ENCODE data around the gene F2. TPM values are rescaled to one million over a fixed set of nuclear protein-coding genes. Genes with fewer than 3 reads are reported as not detected.
A peak's percentile ranks its signal among the peaks of the same experiment; 100 is the strongest.

Gene F2
- total and polyA plus RNA-seq, 2 of the 13 experiments (the other 11 are each of a cell fraction or from before 2014, with no cell fraction given): 330 to 801 TPM

- in situ Hi-C loops (cut with HindIII; ENCODE audit: extremely low pct_ligation_motif_present, low pct_unique_long_range_greater_than_20kb): no loop called here
- no peak for DNase-seq (ENCODE audit: low spot score)
- Histone ChIP-seq H3K27ac (ENCODE audit: extremely low read length, insufficient read depth, low read length) (no peak overlapping the region), H4K20me1 (ENCODE audit: insufficient read depth, low read length) (no peaks in the 10 kb centered on the region), H2AFZ (ENCODE audit: low read length) (no peak overlapping the region), H3K79me2 (ENCODE audit: insufficient read depth, low read length) (no peaks in the 10 kb centered on the region), H3K27me3 (ENCODE audit: control insufficient read depth in 1 of 2, insufficient read depth in 2 of 2, low read length in 2 of 2) (no peaks in the 10 kb centered on the region), H3K4me3 (replicated peaks in 1 of 3; ENCODE audit: insufficient read depth in 1 of 3, low read depth in 2 of 3, low read length in 3 of 3) (no peak overlapping the region), H3K4me1 (ENCODE audit: insufficient read depth, low read length) (peaks cover 46% of the 10 kb centered on the region), H3K9ac (ENCODE audit: insufficient read depth, low read depth, low read length) (no peak overlapping the region), H3K4me2 (ENCODE audit: low read depth, low read length) (no peak overlapping the region), H3K36me3 (replicated peaks in 1 of 2; ENCODE audit: control insufficient read depth in 1 of 2, insufficient read depth in 2 of 2, low read length in 2 of 2) (peaks cover 2 to 11% of the 10 kb centered on the region in 2 experiments; a peak in 4 of 5 replicates), H3K9me3 (ENCODE audit: low read length) (no peaks in the 10 kb centered on the region)
- intact Hi-C loops (cut with micrococcal nuclease; ENCODE audit: unreplicated experiment): no loop called here
- no peak for FAIRE-seq
- no peak for TF ChIP-seq ZNF7 (CRISPR knock-in tag; IDR thresholded peaks at IDR 0.05)
- no peak for TF ChIP-seq ARNT (IDR thresholded peaks at IDR 0.05)
- no peak for TF ChIP-seq FOXP4 (CRISPR knock-in tag; IDR thresholded peaks at IDR 0.05)
- TF ChIP-seq ARNTL (CRISPR knock-in tag; IDR thresholded peaks at IDR 0.05): no peak
- TF ChIP-seq IRX3 (CRISPR knock-in tag; IDR thresholded peaks at IDR 0.05; ENCODE audit: borderline replicate concordance, low read depth): no peak
- TF ChIP-seq ZFP36L1 (CRISPR knock-in tag; IDR thresholded peaks at IDR 0.05): no peak
- TF ChIP-seq ZNF629 (CRISPR knock-in tag; conservative IDR thresholded peaks at IDR 0.05): no peak
- TF ChIP-seq, protein P1, sequence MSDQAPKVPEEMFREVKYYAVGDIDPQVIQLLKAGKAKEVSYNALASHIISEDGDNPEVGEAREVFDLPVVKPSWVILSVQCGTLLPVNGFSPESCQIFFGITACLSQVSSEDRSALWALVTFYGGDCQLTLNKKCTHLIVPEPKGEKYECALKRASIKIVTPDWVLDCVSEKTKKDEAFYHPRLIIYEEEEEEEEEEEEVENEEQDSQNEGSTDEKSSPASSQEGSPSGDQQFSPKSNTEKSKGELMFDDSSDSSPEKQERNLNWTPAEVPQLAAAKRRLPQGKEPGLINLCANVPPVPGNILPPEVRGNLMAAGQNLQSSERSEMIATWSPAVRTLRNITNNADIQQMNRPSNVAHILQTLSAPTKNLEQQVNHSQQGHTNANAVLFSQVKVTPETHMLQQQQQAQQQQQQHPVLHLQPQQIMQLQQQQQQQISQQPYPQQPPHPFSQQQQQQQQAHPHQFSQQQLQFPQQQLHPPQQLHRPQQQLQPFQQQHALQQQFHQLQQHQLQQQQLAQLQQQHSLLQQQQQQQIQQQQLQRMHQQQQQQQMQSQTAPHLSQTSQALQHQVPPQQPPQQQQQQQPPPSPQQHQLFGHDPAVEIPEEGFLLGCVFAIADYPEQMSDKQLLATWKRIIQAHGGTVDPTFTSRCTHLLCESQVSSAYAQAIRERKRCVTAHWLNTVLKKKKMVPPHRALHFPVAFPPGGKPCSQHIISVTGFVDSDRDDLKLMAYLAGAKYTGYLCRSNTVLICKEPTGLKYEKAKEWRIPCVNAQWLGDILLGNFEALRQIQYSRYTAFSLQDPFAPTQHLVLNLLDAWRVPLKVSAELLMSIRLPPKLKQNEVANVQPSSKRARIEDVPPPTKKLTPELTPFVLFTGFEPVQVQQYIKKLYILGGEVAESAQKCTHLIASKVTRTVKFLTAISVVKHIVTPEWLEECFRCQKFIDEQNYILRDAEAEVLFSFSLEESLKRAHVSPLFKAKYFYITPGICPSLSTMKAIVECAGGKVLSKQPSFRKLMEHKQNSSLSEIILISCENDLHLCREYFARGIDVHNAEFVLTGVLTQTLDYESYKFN (CRISPR knock-in tag; conservative IDR thresholded peaks at IDR 0.05): no peak
- TF ChIP-seq SOX5 (CRISPR knock-in tag; IDR thresholded peaks at IDR 0.05; ENCODE audit: borderline replicate concordance): no peak
- TF ChIP-seq ZKSCAN1 (IDR thresholded peaks at IDR 0.05; ENCODE audit: low read length): no peak
- no peak for TF ChIP-seq NFRKB (IDR thresholded peaks at IDR 0.05)
- TF ChIP-seq FOXP1 (IDR thresholded peaks at IDR 0.05): no peak
- TF ChIP-seq FOXP1 (CRISPR knock-in tag; IDR thresholded peaks at IDR 0.05): no peak
- no peak for TF ChIP-seq ZNF12 (CRISPR knock-in tag; IDR thresholded peaks at IDR 0.05)
- no peak for TF ChIP-seq ZNF773 (CRISPR knock-in tag; IDR thresholded peaks at IDR 0.05; ENCODE audit: borderline replicate concordance)
- no peak for TF ChIP-seq ZNF605 (CRISPR knock-in tag; IDR thresholded peaks at IDR 0.05)
- no peak for TF ChIP-seq HNRNPK (IDR thresholded peaks at IDR 0.05; ENCODE audit: low read depth, low read length, poor library complexity, severe bottlenecking)
- ATAC-seq: peak; percentile 29; the same call in 2 of the 3 replicates
- WGBS (ENCODE audit: low lambda C conversion rate): 93% methylated on average over 10 of the region's 10 CpGs
- ChIA-PET CTCF (ENCODE audit: low intra/inter-chr PET ratio, low total read pairs) (no interaction called here), POLR2A (interaction anchor here (1.5 kb wide), 1 partner anchor 10 kb away, joined by 6 read pairs; the partner anchor contains the start of genes ARHGAP1 and ZNF408)
- BruUV-seq (replicated peaks): no TSS peak
Observed at GRCh38 chr11:46710821-46711269, 8.2 kb upstream of the F2 start.
